H9 (cell line): ENCODE results near the gene PANX2. TPM values are rescaled to one million over a fixed set of nuclear protein-coding genes. Genes with fewer than 3 reads are reported as not detected.

Experiments used
- DNase-seq: peaks from one replicate; pipeline ENCODE4 v3.0.0-alpha.2; 2017
- H2AFZ ChIP-seq: one replicate; pipeline ENCODE4 v1.6.1; 2013; ENCODE audit warnings: mild to moderate bottlenecking, low read length, control low read depth, moderate library complexity
- H2AK5ac ChIP-seq: 2 replicates; pipeline ENCODE4 v1.6.1; 2013; ENCODE audit warnings: low read length, control low read depth, mixed read lengths; ENCODE audit not compliant: insufficient read length
- H2BK120ac ChIP-seq: one replicate; pipeline ENCODE4 v1.6.1; 2013; ENCODE audit warnings: low read depth, mild to moderate bottlenecking, low read length, control low read depth, inconsistent platforms; ENCODE audit not compliant: poor library complexity, severe bottlenecking
- H2BK12ac ChIP-seq: 2 replicates; pipeline ENCODE4 v1.6.1; 2013; ENCODE audit warnings: low read length, control low read depth, mixed read lengths, low read depth; ENCODE audit not compliant: insufficient read length
- H2BK15ac ChIP-seq: 2 replicates; pipeline ENCODE4 v1.6.1; 2013; ENCODE audit warnings: low read depth, low read length, control low read depth
- H2BK20ac ChIP-seq: one replicate; pipeline ENCODE4 v1.6.1; 2013; ENCODE audit warnings: low read depth, mild to moderate bottlenecking, low read length, control low read depth, inconsistent platforms; ENCODE audit not compliant: poor library complexity, severe bottlenecking
- H2BK5ac ChIP-seq: 2 replicates; pipeline ENCODE4 v1.6.1; 2013; ENCODE audit warnings: low read length, control low read depth, mixed read lengths; ENCODE audit not compliant: insufficient read length
- H3K14ac ChIP-seq: 2 replicates; pipeline ENCODE4 v1.6.1; 2013; ENCODE audit warnings: low read length, control low read depth; ENCODE audit not compliant: insufficient read depth
- H3K18ac ChIP-seq: 2 replicates; pipeline ENCODE4 v1.6.1; 2013; ENCODE audit warnings: low read depth, mild to moderate bottlenecking, mixed read lengths, low read length, control low read depth; ENCODE audit not compliant: insufficient read length
- H3K23ac ChIP-seq: 2 replicates; pipeline ENCODE4 v1.6.1; 2013; ENCODE audit warnings: low read length, control low read depth, mixed read lengths, low read depth; ENCODE audit not compliant: insufficient read length
- H3K23me2 ChIP-seq: 2 replicates; pipeline ENCODE4 v1.6.1; 2013; ENCODE audit warnings: low read depth, mild to moderate bottlenecking, mixed read lengths, low read length, control low read depth; ENCODE audit not compliant: insufficient read length, poor library complexity, severe bottlenecking
- H3K27ac ChIP-seq: 2 replicates; pipeline ENCODE4 v1.5.1; 2013; ENCODE audit warnings: low read length, control low read depth, mixed read lengths, low read depth; ENCODE audit not compliant: insufficient read length
- H3K27me3 ChIP-seq: 2 replicates; pipeline ENCODE4 v1.6.1; 2013; ENCODE audit warnings: low read length, control low read depth, inconsistent platforms; ENCODE audit not compliant: insufficient read depth
- H3K4ac ChIP-seq: 2 replicates; pipeline ENCODE4 v1.6.1; 2013; ENCODE audit warnings: low read depth, mild to moderate bottlenecking, control low read depth, inconsistent platforms, low read length, moderate library complexity
- H3K4me1 ChIP-seq: 2 replicates; pipeline ENCODE4 v1.6.1; 2013; ENCODE audit warnings: low read length, control low read depth, inconsistent platforms; ENCODE audit not compliant: insufficient read depth
- H3K4me2 ChIP-seq: 2 replicates; pipeline ENCODE4 v1.6.1; 2013; ENCODE audit warnings: low read length, control low read depth, mixed read lengths; ENCODE audit not compliant: insufficient read length, insufficient read depth
- H3K56ac ChIP-seq: 2 replicates; pipeline ENCODE4 v1.6.1; 2013; ENCODE audit warnings: low read depth, mild to moderate bottlenecking, mixed read lengths, low read length, control low read depth; ENCODE audit not compliant: insufficient read length
- H3K79me1 ChIP-seq: 2 replicates; pipeline ENCODE4 v1.6.1; 2013; ENCODE audit warnings: low read depth, mild to moderate bottlenecking, moderate library complexity, low read length, control low read depth, inconsistent platforms; ENCODE audit not compliant: insufficient read depth, poor library complexity, severe bottlenecking
- H3K79me2 ChIP-seq: 2 replicates; pipeline ENCODE4 v1.6.1; 2013; ENCODE audit warnings: low read length, control low read depth, inconsistent platforms; ENCODE audit not compliant: insufficient read depth
- H3K9ac ChIP-seq: 2 replicates; pipeline ENCODE4 v1.6.1; 2013; ENCODE audit warnings: low read length, control low read depth, mixed read lengths; ENCODE audit not compliant: insufficient read length; ENCODE audit errors: extremely low read depth
- H3K9me3 ChIP-seq: one replicate; pipeline ENCODE4 v1.6.1; 2013; ENCODE audit warnings: low read depth, low read length, inconsistent platforms; ENCODE audit not compliant: control insufficient read depth
- H3T11ph ChIP-seq: one replicate; pipeline ENCODE4 v1.6.1; 2013; ENCODE audit warnings: mild to moderate bottlenecking, low read length, control low read depth, inconsistent platforms
- H4K20me1 ChIP-seq: one replicate; pipeline ENCODE4 v1.6.1; 2013; ENCODE audit not compliant: control insufficient read depth, insufficient read length, insufficient read depth
- H4K5ac ChIP-seq: 2 replicates; pipeline ENCODE4 v1.6.1; 2013; ENCODE audit warnings: low read depth, mild to moderate bottlenecking, mixed read lengths, low read length, control low read depth; ENCODE audit not compliant: insufficient read length
- H4K8ac ChIP-seq: replicated peaks from 2 replicates; pipeline ENCODE4 v1.6.1; 2013; ENCODE audit warnings: low read length, control low read depth, mixed read lengths, low read depth; ENCODE audit not compliant: insufficient read length
- H4K91ac ChIP-seq: 2 replicates; pipeline ENCODE4 v1.6.1; 2013; ENCODE audit warnings: low read depth, mild to moderate bottlenecking, moderate library complexity, mixed read lengths, low read length, control low read depth; ENCODE audit not compliant: insufficient read length
- H3K27ac Mint-ChIP-seq, 3 experiments: 2 replicates in 2 of 3; 3 replicates in 1 of 3; pipeline ENCODE4 v1.8.0; 2020 to 2021; ENCODE audit warnings: mixed read lengths in 3 of 3, mild to moderate bottlenecking in 1 of 3, moderate library complexity in 1 of 3
- H3K27me3 Mint-ChIP-seq: 2 replicates; pipeline ENCODE4 v1.8.0; 2021; ENCODE audit warnings: low read depth, mild to moderate bottlenecking, moderate library complexity, mixed read lengths
- H3K36me3 Mint-ChIP-seq, 3 experiments: 2 replicates in 2 of 3; 3 replicates in 1 of 3; pipeline ENCODE4 v1.8.0; 2020 to 2021; ENCODE audit warnings: low read depth in 3 of 3, mixed read lengths in 3 of 3; ENCODE audit not compliant: insufficient read depth in 1 of 3
- H3K4me1 Mint-ChIP-seq, 2 experiments: 2 replicates each; pipeline ENCODE4 v1.8.0; 2020; ENCODE audit warnings: mixed read lengths in 2 of 2
- H3K4me3 Mint-ChIP-seq, 2 experiments: 2 replicates in 1 of 2; 3 replicates in 1 of 2; pipeline ENCODE4 v1.8.0; 2020 to 2021; ENCODE audit warnings: mild to moderate bottlenecking in 2 of 2, mixed read lengths in 2 of 2, moderate library complexity in 1 of 2
- H3K9me3 Mint-ChIP-seq, 2 experiments: 2 replicates in 1 of 2; 3 replicates in 1 of 2; pipeline ENCODE4 v1.8.0; 2020; ENCODE audit warnings: mild to moderate bottlenecking in 2 of 2, mixed read lengths in 2 of 2, moderate library complexity in 1 of 2
- CTCF ChIP-seq: fragments of 200-600 bp; sonication (generic); conservative IDR thresholded peaks from 3 replicates; pipeline ENCODE4 v1.8.0; 2021; ENCODE audit warnings: antibody characterized with exemption, mild to moderate bottlenecking
- WGBS: extraction: QIAGEN DNeasy Blood & Tissue Kit; methylation state at CpG from one replicate; pipeline ENCODE4 v1.1.7; 2013; ENCODE audit warnings: missing lambda C conversion rate, low lambda C conversion rate, mixed read lengths; ENCODE audit not compliant: insufficient read length; ENCODE audit errors: extremely low coverage; 5-methylcytosine and 5-hydroxymethylcytosine counted together
- total RNA-seq: library from RNA; stranded (reverse); gene quantifications from 2 replicates; pipeline ENCODE4 v1.2.1, GENCODE V29; 2021

The PANX2 gene
- total RNA-seq, 1 experiment from 2014 or later: 8.0 TPM

- Mint-ChIP-seq H3K27me3 (no peaks in the 10 kb centered on the region), H3K9me3 (peaks cover 0 to 8% of the 10 kb centered on the region in 2 experiments; a peak in 1 of 5 replicates), H3K36me3 (peaks cover 30 to 81% (median 74%) of the 10 kb centered on the region in 3 experiments), H3K27ac (peak overlapping the region in 1 of 3 experiments; percentile 23; a peak in 1 of 7 replicates), H3K4me1 (peaks cover 5 to 9% of the 10 kb centered on the region in 2 experiments), H3K4me3 (no peak overlapping the region)
- Histone ChIP-seq H3K23ac (no peak overlapping the region), H3K56ac (no peak overlapping the region), H3K23me2 (no peaks in the 10 kb centered on the region), H3K9ac (no peak overlapping the region), H2BK20ac (no peak overlapping the region), H3K79me2 (peaks cover 3% of the 10 kb centered on the region; the same call in 1 of the 2 replicates), H4K91ac (no peak overlapping the region), H3K4me2 (no peak overlapping the region), H2BK120ac (no peak overlapping the region), H2BK5ac (no peak overlapping the region), H2AFZ (no peak overlapping the region), H4K5ac (no peak overlapping the region), H3K27me3 (no peaks in the 10 kb centered on the region), H3K9me3 (no peaks in the 10 kb centered on the region), H3K18ac (no peak overlapping the region), H2BK15ac (no peak overlapping the region), H3K14ac (no peak overlapping the region), H3T11ph (no peak overlapping the region), H3K27ac (no peak overlapping the region), H4K20me1 (peaks cover 3% of the 10 kb centered on the region), H2AK5ac (no peak overlapping the region), H4K8ac (no peak overlapping the region), H3K4me1 (no peaks in the 10 kb centered on the region), H3K79me1 (no peaks in the 10 kb centered on the region), H3K4ac (no peak overlapping the region), H2BK12ac (no peak overlapping the region)
- no peak for TF ChIP-seq CTCF
- WGBS: no CpG with 5 or more reads among the region's 57 CpGs
- DNase-seq: no peak
Observed at GRCh38 chr22:50216684-50217520, 46.4 kb downstream of the PANX2 start.
